ENCODE measurements around the gene GZMB.

- TF ChIP-seq CTCF (IDR thresholded peaks at IDR 0.05; ENCODE audit: insufficient read depth, low read length) (no peak), POLR2AphosphoS5 (IDR thresholded peaks at IDR 0.05; ENCODE audit: low read depth) (peak; percentile 93)
Measured at GRCh38 chr14:24607081-24607480, 26.9 kb downstream of the GZMB start.

Measured in HL-60 (cell line).